PC-9 (cell line): ENCODE results near the gene RGSL1.

Source experiments
- EZH2 ChIP-seq: fragments of 200-600 bp; sonication (generic); IDR thresholded peaks from 2 replicates; pipeline ENCODE4 v1.8.0; 2017; ENCODE audit warnings: antibody characterized with exemption, low read depth
- TF ChIP-seq, protein P1 (sequence below): fragments of 200-600 bp; sonication (generic); conservative IDR thresholded peaks from 2 replicates; pipeline ENCODE4 v1.6.1; 2017; ENCODE audit warnings: mixed run types, antibody characterized with exemption, mild to moderate bottlenecking, moderate library complexity

GRCh38 chr1:182525342-182525741 lies 75.4 kb downstream of the RGSL1 start:
- TF ChIP-seq, protein P1, sequence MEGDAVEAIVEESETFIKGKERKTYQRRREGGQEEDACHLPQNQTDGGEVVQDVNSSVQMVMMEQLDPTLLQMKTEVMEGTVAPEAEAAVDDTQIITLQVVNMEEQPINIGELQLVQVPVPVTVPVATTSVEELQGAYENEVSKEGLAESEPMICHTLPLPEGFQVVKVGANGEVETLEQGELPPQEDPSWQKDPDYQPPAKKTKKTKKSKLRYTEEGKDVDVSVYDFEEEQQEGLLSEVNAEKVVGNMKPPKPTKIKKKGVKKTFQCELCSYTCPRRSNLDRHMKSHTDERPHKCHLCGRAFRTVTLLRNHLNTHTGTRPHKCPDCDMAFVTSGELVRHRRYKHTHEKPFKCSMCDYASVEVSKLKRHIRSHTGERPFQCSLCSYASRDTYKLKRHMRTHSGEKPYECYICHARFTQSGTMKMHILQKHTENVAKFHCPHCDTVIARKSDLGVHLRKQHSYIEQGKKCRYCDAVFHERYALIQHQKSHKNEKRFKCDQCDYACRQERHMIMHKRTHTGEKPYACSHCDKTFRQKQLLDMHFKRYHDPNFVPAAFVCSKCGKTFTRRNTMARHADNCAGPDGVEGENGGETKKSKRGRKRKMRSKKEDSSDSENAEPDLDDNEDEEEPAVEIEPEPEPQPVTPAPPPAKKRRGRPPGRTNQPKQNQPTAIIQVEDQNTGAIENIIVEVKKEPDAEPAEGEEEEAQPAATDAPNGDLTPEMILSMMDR = no peak
- no peak for TF ChIP-seq EZH2
